GM21619 (cell line): ENCODE data around the gene SCCPDH.
"Not testable (repeated sequence)": the region's sequence is repeated elsewhere in the genome, so short reads cannot be mapped to it uniquely, and the experiment has no call there.

Source experiments
- ATAC-seq: cut with Tn5 transposase; IDR thresholded peaks from one replicate; pipeline ENCODE4 v1.9.1; 2021; ENCODE audit not compliant: unreplicated experiment

The SCCPDH gene

DNA sequence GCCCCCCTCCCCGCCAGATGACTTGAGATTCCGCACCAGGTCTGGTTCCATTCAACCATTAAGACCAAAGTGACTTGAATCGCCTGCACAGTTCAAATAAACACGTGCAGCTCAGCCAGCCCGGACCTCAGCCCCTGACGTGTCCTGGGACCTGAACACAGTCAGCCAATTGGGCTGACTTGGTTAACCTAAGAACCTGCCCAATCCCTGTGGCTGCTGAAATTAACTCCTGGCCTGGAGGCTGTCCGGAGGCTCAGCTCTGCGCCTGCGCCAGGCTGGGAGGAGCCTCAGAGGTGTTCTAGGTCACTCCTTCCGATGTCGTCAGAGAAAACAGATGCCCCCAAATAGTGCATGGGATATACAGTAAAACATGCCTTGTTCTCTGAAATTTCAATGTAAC is 73.4 kb downstream of the SCCPDH start:
- no peak for ATAC-seq

DNA sequence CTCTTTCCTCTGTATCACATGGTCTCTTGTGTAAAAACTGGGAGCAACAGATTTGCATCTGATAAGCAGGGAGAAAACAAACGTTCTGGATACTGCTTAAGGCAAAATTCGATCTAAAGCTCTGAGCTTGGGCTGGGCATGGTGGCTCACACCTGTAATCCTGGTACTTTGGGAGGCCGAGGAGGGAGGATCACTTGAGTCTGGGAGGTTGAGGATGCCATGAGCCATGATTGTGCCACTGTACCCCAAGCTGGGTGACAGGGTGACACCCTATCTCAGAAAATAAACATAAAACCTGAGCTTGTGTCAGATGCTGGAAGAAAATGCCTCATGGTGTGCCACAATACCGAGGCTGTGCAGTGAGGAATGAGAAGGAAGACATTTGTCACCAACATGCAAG is 73.9 kb downstream of the SCCPDH start:
- no peak for ATAC-seq

DNA sequence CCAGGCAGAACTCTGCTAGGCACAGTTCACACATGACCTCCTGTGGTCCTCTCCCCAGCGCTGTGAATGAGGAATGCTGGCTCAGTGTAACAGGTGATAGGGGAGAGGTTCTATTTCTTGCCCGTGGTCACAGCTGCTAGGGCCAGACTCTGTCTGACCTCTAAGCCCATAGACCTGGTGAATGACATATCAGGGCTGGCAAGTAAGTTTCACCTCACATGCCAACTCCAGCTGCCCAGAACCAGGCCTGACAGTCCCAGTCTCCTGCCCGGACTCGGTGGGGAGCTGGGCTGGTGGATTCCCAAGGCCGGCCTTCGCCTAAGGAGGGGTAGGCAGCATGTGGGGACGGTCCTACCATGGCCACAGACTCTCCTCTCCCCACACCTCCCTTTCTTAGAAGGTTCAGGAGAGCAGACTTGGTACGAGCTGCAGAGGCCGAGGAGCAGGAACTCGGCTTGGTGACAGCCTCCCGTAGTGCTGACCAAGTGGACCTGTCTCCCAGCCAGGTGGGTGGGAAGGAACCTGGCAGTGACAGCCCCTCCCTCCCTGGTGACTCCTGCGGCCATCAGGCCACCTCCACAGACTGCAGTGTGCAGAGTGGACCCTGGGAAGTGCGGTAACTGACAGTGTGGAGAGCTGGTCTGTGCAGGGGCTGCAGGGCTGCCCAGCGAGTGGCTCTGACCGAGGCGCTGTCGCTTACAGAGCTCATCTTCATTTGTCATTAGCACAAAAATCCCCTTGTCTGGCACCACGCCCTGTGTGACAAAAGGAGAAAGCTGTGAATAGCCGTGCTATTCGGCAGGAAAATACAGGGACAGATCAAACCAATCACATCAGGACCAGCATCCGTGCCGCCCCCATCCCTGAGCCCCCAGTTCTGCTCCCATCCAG is 74.6 kb downstream of the SCCPDH start:
- no peak for ATAC-seq

DNA sequence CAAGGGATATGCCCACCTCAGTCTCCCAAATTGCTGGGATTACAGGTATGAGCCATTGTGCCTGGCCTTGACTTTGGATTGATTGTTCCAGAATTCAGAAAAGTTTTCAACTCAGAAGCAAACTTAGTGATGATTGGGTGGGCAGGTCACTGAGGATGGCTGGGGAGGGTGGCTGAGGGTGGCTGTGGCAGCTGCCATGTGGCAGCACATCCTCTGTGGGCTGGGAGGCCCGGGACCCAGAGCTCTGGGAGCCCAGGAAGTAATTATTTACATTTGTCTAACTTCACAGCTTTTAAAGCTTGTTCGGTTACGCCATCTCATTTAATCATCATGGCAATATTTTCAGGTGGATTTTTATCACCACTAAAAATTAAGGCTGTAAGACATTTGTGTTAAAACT is 76.1 kb downstream of the SCCPDH start:
- ATAC-seq, result no peak

DNA sequence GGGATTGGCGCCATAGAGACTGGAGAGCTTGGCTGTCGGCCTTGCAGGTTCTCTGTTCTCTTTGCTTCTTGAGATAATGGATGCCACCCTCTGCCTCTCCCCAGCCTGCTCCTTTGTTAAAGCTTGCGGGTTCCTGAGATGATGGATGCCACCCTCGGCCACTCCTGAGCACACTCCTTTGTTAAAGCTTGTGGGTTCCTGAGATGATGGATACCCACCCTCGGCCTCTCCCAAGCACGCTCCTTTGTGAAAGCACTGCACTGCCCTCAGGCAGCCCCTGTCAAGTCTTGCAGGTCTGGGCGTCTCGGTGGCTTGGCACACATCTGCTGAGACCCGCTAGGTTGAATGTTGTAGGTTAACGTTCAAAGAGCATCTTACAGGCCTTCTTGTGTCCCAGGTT is 76.5 kb downstream of the SCCPDH start:
- ATAC-seq, result no peak

DNA sequence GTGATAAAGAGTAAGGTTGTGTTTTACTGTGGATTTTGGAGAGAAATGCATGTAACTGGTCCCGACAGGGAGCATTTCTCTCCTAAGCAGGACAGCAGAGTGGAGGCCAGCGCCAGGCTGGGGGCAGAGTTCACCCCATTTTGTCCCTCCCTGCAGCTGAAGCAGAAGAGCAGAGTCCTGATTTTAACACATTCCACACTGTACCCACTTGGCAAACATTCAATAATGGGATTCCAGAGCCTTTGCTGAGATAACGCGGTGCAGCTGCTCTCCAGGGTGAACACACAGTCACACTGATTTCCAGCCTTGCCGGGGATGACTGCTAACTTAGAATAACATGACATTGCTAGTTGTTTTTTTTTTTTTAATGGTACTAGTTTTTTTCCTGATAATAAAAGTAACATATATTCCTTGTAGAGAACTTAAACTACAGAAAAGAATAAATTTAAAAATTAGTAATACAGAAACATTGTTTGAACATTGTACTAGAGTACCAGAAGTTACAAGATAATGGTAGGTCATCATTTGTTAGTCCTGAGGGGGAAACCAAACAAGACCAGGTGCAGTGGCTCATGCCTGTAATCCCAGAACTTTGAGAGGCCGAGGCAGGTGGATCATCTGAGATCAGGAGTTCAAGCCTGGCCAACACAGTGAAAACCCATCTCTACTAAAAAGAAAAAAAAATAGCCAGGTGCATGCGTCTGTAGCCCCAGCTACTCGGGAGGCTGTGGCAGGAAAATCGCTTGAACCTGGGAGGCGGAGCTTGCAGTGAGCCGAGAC is 77.2 kb downstream of the SCCPDH start:
- no peak for ATAC-seq

DNA sequence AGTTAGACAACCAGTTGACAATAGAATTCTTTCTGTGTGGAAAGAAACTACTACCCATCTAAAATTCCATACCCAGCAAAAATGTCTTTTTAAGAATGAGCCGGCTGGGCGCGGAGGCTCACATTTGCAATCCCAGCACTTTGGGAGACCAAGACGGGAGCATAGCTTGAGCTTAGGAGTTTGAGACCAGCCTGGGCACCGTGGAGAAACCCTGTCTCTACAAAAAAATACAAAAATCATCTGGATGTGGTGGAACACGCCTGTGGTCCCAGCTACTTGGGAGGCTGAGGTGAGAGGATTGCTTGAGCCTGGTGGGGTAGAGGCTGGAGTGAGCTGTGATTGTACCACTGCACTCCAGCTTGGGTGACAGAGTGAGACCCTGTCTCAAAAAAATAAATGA is 79.2 kb downstream of the SCCPDH start:
- no peak for ATAC-seq

DNA sequence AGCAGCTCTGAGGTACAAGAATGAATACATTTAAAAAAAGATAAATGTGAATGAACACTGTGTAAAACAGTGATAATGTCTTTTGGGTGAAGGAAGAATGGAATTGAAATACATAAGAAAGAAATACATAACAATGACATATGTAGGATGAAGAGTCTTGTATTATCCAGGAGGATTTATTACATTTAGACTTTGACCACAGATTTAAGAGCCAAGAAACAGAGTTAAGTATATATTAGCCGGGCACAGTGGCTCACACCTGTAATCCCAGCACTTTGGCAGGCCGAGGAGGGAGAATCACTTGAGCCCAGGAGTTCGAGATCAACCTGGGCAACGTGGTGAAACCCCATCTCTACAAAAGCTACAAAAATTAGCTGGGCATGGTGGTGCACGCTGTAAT is 79.7 kb downstream of the SCCPDH start:
- ATAC-seq, result no peak

DNA sequence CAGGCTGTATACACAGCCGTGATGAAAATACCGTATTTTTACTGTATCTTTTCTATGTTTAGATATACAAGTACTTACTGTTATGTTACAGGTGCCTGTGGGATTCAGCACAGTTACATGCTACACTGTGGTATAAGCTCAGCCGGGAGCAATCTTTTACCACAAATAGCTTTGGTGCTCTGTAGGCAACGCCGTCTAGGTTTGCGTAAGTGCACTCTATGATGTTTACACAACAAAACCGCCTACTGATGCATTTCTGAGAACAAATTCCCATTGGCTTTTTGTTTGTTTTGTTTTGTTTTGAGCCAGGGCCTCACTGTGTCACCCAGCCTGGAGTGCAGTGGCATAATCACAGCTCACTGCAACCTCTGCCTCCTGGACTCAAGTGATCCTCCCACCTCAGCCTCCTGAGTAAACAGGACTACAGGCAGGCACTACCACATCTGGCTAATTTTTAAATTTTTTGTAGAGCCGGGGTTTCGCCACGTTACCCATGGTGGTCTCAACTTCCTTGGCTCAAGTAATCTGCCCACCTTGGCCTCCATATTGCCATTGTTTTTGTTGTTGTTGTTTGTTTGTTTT is 81.0 kb downstream of the SCCPDH start:
- no peak for ATAC-seq

DNA sequence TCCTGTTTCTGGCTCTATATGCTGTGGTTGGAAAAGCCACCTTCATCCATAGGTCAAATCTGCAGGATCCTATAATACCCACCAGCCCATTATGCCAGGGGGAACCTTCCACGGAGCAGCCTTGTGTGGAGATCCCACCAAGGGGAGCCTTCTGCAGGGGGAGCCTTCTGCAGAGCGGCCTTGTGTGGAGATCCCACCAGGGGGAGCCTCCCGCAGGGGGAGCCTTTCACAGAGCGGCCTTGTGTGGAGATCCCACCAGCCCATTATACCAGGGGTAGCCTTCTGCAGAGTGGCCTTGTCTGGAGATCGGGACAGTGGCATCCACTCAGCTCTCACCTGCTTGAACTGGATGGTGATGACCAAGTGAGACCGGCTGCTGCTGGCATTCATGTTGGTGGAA is 85.3 kb downstream of the SCCPDH start:
- no peak for ATAC-seq

DNA sequence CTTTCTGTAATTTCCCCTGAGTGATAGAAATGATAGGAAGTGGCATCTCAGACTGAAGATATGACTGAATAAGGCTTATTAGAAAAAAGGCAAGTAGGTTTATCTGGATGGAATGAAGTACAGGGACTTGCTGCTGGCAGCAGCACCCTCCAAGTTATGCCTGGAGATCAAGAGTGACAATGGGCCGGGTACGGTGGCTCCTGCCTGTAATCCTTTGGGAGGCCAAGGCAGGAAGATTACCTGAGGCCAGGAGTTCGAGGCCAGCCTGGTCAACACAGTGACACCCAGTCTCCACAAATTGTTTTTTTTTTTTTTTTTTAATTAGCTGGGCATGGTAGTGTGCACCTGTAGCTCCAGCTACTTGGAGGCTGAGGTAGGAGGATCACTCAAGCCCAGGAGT is 87.8 kb downstream of the SCCPDH start:
- no peak for ATAC-seq

DNA sequence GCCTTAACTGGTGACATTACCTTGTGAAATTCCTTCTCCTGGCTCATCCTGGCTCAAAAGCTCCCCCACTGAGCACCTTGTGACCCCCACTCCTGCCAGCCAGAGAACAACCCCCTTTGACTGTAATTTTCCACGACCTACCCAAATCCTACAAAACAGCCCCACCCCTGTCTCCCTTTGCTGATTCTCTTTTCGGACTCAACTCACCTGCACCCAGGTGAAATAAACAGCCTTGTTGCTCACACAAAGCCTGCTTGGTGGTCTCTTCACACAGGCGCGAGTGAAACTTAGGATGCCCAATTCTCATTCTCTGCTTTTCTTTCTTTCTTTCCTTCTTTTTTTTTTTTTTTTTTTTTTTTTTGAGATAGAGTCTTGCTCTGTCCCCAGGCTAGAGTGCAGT is 89.1 kb downstream of the SCCPDH start:
- not testable (repeated sequence) for ATAC-seq

DNA sequence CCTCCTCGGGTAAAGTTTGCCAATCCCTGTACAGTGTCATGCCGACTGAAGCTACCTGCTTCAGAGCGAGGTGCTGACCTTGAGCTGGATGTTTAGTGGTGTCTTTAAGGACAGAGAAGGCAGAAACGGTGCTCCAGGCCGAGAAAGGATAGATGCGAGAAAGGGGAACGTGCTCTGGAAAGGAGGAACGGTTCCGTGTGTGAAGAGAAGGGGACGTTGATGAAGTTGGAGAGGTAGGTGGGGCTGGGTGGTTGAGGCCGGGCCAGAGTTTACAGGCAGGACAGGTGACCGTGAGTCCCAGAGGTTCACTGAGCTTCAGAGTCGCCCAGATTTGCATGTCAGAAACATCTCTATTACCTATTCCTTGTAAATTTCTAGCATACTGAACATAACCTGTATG is 90.7 kb downstream of the SCCPDH start:
- no peak for ATAC-seq

DNA sequence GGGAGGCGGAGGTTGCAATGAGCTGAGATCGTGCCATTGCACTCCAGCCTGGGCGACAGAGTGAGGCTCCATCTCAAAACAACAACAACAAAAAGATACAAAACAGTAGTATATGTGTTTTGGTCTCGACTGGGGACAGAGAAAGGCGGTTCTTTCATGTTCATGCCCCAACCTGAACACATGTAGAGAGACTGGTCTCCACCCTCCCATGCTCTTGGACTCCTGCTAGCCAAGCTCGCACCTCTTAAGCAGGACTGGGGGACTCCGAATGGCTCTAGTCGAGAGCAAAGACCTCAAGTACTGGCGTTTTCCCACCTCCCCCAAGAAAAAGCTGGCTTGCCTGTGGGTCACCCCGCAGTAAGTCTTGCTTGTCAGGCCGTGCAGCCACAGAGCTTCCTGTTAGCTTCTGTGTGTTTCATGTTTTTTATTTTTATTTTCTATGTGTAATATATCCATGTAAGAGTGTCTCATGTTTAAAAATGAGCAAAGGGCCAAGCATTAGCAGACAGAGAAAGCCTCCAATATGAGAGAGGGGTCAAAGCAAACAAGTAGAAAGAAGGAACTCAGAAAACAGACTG is 91.6 kb downstream of the SCCPDH start:
- ATAC-seq, result no peak
